ENCODE results near the gene TESMIN. TPM values are rescaled to one million over a fixed set of nuclear protein-coding genes. Genes with fewer than 3 reads are reported as not detected.

TESMIN gene
- total RNA-seq, 1 experiment from 2014 or later, result 24.8 TPM

DNA sequence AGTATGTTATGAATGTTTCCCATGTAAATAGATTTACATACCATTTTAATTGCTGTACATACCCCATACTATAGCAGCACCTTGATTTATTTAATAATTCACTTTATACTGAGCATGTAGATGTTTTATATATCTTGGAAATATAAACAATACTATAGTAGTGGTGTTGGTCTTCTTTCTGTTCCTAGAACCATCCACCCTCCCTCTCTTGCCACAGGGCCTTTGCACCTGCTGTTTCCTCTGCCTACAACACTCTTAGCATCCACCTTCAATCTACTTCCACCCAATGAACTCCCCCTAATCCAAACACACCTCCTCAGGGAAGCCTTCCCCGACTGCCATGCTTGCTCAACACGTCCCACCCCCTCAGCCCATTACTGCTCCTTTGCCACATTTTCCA is 30.2 kb downstream of the TESMIN start:
- intact Hi-C loops (cut with micrococcal nuclease), result no loop called here
- no peaks in the 10 kb centered on the region for H3K4me1 ChIP-seq (ENCODE audit: control insufficient read depth in 1 of 2, insufficient read depth in 2 of 2, low read length in 2 of 2)
- H3K27me3 ChIP-seq (ENCODE audit: insufficient read depth, low read length), result no peaks in the 10 kb centered on the region
- no peak overlapping the region for H3K27ac ChIP-seq (ENCODE audit: low read depth, low read length)
- ChIA-PET CTCF (no interaction called here), POLR2A (no interaction called here), RAD21 (ENCODE audit: low non-redundant PET in 1 of 2, low total read pairs in 2 of 2, uncharacterized antibody in 2 of 2, unreplicated experiment in 2 of 2) (no interaction called here)
- ATAC-seq (no peak), DNase-seq (ENCODE audit: low read depth, low spot score) (no peak)
- no peaks in the 10 kb centered on the region for H3K79me2 ChIP-seq (ENCODE audit: insufficient read depth, low read length)
- H4K20me1 ChIP-seq (ENCODE audit: insufficient read depth), result no peaks in the 10 kb centered on the region
- H3K4me3 ChIP-seq (replicated peaks in 1 of 2; ENCODE audit: low read depth in 1 of 2, low read length in 2 of 2), result no peak overlapping the region
- no peaks in the 10 kb centered on the region for H3K9me3 ChIP-seq (ENCODE audit: control insufficient read depth in 1 of 2, insufficient read depth in 1 of 2, low read depth in 1 of 2, low read length in 2 of 2)
- no peaks in the 10 kb centered on the region for H3K36me3 ChIP-seq (ENCODE audit: control insufficient read depth in 1 of 2, insufficient read depth in 2 of 2, low read length in 2 of 2)
- no peak overlapping the region for H2AFZ ChIP-seq (ENCODE audit: low read depth, low read length, poor library complexity, severe bottlenecking)
- no TSS peak for BruUV-seq (replicated peaks)
- no peak overlapping the region for H3K4me2 ChIP-seq (ENCODE audit: low read length)
- H3K9me2 ChIP-seq (ENCODE audit: insufficient read depth), result no peaks in the 10 kb centered on the region
- H3K9ac ChIP-seq (ENCODE audit: low read length), result no peak overlapping the region
- TF ChIP-seq JUND (IDR thresholded peaks at IDR 0.05) (no peak), EGR1 (IDR thresholded peaks at IDR 0.05; ENCODE audit: low read depth) (no peak), SP1 (IDR thresholded peaks at IDR 0.05; ENCODE audit: low read depth) (no peak), ZNF274 (IDR thresholded peaks at IDR 0.05; ENCODE audit: low read depth, low read length) (no peak), CEBPB (IDR thresholded peaks at IDR 0.05; ENCODE audit: low read depth) (no peak), TCF7L2 (IDR thresholded peaks at IDR 0.05; ENCODE audit: borderline replicate concordance, extremely low read depth, insufficient read depth, insufficient read length) (no peak), SRF (IDR thresholded peaks at IDR 0.05; ENCODE audit: low read depth) (no peak), FOSL1 (IDR thresholded peaks at IDR 0.05; ENCODE audit: low read depth) (no peak), EZH2phosphoT487 (IDR thresholded peaks at IDR 0.05; ENCODE audit: borderline replicate concordance) (no peak), YY1 (IDR thresholded peaks at IDR 0.05; ENCODE audit: extremely low read depth, insufficient replicate concordance, low read depth, low read length) (no peak), SIN3A (IDR thresholded peaks at IDR 0.05; ENCODE audit: low read depth) (no peak)
- TF ChIP-seq, protein P1, sequence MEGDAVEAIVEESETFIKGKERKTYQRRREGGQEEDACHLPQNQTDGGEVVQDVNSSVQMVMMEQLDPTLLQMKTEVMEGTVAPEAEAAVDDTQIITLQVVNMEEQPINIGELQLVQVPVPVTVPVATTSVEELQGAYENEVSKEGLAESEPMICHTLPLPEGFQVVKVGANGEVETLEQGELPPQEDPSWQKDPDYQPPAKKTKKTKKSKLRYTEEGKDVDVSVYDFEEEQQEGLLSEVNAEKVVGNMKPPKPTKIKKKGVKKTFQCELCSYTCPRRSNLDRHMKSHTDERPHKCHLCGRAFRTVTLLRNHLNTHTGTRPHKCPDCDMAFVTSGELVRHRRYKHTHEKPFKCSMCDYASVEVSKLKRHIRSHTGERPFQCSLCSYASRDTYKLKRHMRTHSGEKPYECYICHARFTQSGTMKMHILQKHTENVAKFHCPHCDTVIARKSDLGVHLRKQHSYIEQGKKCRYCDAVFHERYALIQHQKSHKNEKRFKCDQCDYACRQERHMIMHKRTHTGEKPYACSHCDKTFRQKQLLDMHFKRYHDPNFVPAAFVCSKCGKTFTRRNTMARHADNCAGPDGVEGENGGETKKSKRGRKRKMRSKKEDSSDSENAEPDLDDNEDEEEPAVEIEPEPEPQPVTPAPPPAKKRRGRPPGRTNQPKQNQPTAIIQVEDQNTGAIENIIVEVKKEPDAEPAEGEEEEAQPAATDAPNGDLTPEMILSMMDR (IDR thresholded peaks at IDR 0.05 in 2 of 3, conservative IDR thresholded peaks at IDR 0.05 in 1 of 3; ENCODE audit: borderline replicate concordance in 1 of 3, insufficient read depth in 1 of 3, low read depth in 2 of 3, low read length in 2 of 3), result no peak
- TF ChIP-seq, protein P2, sequence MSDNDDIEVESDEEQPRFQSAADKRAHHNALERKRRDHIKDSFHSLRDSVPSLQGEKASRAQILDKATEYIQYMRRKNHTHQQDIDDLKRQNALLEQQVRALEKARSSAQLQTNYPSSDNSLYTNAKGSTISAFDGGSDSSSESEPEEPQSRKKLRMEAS (IDR thresholded peaks at IDR 0.05), result no peak
- TF ChIP-seq, protein P3, sequence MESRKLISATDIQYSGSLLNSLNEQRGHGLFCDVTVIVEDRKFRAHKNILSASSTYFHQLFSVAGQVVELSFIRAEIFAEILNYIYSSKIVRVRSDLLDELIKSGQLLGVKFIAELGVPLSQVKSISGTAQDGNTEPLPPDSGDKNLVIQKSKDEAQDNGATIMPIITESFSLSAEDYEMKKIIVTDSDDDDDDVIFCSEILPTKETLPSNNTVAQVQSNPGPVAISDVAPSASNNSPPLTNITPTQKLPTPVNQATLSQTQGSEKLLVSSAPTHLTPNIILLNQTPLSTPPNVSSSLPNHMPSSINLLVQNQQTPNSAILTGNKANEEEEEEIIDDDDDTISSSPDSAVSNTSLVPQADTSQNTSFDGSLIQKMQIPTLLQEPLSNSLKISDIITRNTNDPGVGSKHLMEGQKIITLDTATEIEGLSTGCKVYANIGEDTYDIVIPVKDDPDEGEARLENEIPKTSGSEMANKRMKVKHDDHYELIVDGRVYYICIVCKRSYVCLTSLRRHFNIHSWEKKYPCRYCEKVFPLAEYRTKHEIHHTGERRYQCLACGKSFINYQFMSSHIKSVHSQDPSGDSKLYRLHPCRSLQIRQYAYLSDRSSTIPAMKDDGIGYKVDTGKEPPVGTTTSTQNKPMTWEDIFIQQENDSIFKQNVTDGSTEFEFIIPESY (IDR thresholded peaks at IDR 0.05; ENCODE audit: extremely low read depth, insufficient replicate concordance, low read length), result no peak
